HepG2 (cell line): ENCODE measurements around the gene INTS4. TPM values are rescaled to one million over a fixed set of nuclear protein-coding genes. Genes with fewer than 3 reads are reported as not detected.

ENCODE experiments used
- AHDC1 ChIP-seq: sonication (generic); formaldehyde crosslinking; IDR thresholded peaks from 2 replicates; pipeline ENCODE4 v1.5.1; 2020; ENCODE audit warnings: mild to moderate bottlenecking, missing genetic modification reagents, borderline replicate concordance
- CENPT ChIP-seq: sonication (generic); formaldehyde crosslinking; IDR thresholded peaks from 2 replicates; pipeline ENCODE4 v1.8.0; 2022; ENCODE audit warnings: low read depth, mild to moderate bottlenecking, moderate library complexity, missing genetic modification reagents
- HOXD1 ChIP-seq: sonication (generic); formaldehyde crosslinking; IDR thresholded peaks from 2 replicates; pipeline ENCODE4 v1.5.0; 2020; ENCODE audit warnings: missing genetic modification reagents
- IRX3 ChIP-seq: sonication (generic); formaldehyde crosslinking; IDR thresholded peaks from 2 replicates; pipeline ENCODE4 v1.8.1; 2023; ENCODE audit warnings: mild to moderate bottlenecking, low read depth, missing genetic modification reagents, borderline replicate concordance
- MAFG ChIP-seq: sonication (generic); formaldehyde crosslinking; IDR thresholded peaks from 2 replicates; pipeline ENCODE4 v1.5.1; 2020; ENCODE audit warnings: mild to moderate bottlenecking, missing genetic modification reagents
- NRL ChIP-seq: sonication (generic); formaldehyde crosslinking; IDR thresholded peaks from 2 replicates; pipeline ENCODE4 v1.5.0; 2020; ENCODE audit warnings: missing genetic modification reagents, mild to moderate bottlenecking, moderate library complexity, borderline replicate concordance
- RCOR2 ChIP-seq: IDR thresholded peaks from 2 replicates; pipeline ENCODE4 v1.6.1; 2016; ENCODE audit warnings: missing biosample characterization, missing genetic modification reagents
- SKI ChIP-seq: fragments of 450-650 bp; IDR thresholded peaks from one replicate; pipeline ENCODE4 v1.6.1; 2018; ENCODE audit warnings: mild to moderate bottlenecking; ENCODE audit not compliant: partially characterized antibody
- SOX5 ChIP-seq: IDR thresholded peaks from 2 replicates; pipeline ENCODE4 v1.6.1; 2016; ENCODE audit warnings: borderline replicate concordance
- STAG1 ChIP-seq: sonication (generic); formaldehyde crosslinking; IDR thresholded peaks from 2 replicates; pipeline ENCODE4 v1.4.0; 2020; ENCODE audit warnings: missing genetic modification reagents
- ZFP1 ChIP-seq: IDR thresholded peaks from 2 replicates; pipeline ENCODE4 v1.6.1; 2016
- ZNF281 ChIP-seq: sonication (generic); formaldehyde crosslinking; IDR thresholded peaks from 2 replicates; pipeline ENCODE4 v1.4.0; 2020; ENCODE audit warnings: missing genetic modification reagents, borderline replicate concordance
- ZNF781 ChIP-seq: sonication (generic); formaldehyde crosslinking; IDR thresholded peaks from 2 replicates; pipeline ENCODE4 v1.5.1; 2020; ENCODE audit warnings: borderline replicate concordance, mild to moderate bottlenecking, missing genetic modification reagents; ENCODE audit errors: not compliant biosample characterization
- ZNF790 ChIP-seq: sonication (generic); formaldehyde crosslinking; IDR thresholded peaks from 2 replicates; pipeline ENCODE4 v1.8.0; 2022; ENCODE audit warnings: missing genetic modification reagents, mild to moderate bottlenecking, borderline replicate concordance
- polyA plus RNA-seq, 8 experiments: library from polyadenylated mRNA; depleted of rRNA in 3 of 8; stranded (reverse) in 7 of 8; unstranded in 1 of 8; fragments of >200 nt; fragmentation: Illumina TruSeq in 4 of 8; extraction: Trizol in 4 of 8; gene quantifications; 2 replicates each; pipeline versions ENCODE4 v1.2.1 to v1.2.3, GENCODE V29; 2011 to 2016; ENCODE audit warnings: low read depth in 4 of 8, missing spikeins in 1 of 8, mixed read lengths in 1 of 8; ENCODE audit not compliant: insufficient read depth in 1 of 8
- total RNA-seq, 5 experiments: library from RNA; depleted of rRNA; stranded (reverse); fragments of >200 nt; fragmentation: Illumina TruSeq; extraction: Trizol; gene quantifications; 2 replicates each; pipeline ENCODE4 v1.2.3, GENCODE V29; 2016; ENCODE audit warnings: low read depth in 1 of 5
- TF ChIP-seq, protein P1 (sequence below): sonication (generic); formaldehyde crosslinking; IDR thresholded peaks from 2 replicates; pipeline ENCODE4; 2020; ENCODE audit warnings: missing genetic modification reagents, mild to moderate bottlenecking, borderline replicate concordance

Gene INTS4
- total and polyA plus RNA-seq, 2 of the 13 experiments (the other 11 are each of a cell fraction or from before 2014, with no cell fraction given), result 37.3 to 44.8 TPM

DNA sequence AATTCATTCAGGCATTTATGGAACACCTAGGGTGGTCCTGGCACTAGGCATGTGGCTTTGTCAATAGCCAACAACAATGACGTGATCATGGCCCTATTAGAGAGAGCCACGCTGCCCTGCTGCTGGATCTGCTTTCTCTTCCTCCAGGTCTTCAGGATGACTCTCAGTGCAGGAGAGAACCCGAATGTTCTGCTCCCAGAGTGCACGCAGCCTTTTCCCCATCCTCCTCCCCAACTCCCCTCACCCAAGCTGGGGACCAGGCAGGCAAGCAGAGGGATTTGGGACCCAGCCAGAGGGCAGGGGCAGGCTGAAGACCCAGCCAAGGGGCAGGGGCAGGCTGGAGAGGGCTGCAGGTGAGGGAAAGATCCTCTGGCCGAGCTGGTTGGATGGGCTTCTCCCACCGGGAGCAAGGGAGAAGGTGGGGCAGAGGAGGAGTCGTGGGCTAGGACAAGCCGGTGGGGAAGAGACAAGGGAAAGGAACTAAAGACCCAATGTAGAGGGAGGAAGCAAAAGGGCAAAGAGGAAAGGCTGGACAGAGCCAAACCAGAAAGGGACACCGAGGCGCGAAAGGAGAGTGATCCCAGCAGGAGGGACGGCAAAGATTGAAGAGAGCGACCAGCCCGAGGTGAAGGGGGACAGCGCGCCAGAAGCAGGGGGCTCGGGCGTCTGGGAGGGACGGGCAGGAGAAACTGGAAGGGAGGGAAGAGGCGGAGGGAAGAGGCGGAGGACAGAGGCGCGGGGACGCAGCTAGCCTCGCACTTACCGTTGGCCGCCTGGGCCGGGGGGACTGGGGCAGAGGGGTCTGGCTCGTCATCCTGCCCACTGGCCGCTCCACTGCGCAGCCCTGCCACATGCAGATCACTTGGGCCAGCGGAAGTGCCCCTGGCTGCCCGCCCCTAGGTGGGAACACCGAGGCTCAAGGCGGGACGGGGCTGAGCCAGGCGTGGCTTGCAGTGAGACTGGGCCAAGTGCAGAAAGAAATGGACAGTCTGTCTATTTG, 28.2 kb upstream of the INTS4 start, which contains the start of gene KCTD14 (continued):
- 0 out of 2 replicates have a peak, but pooled peaks have one; percentile 52 for TF ChIP-seq AHDC1 (CRISPR knock-in tag)
- no peak for TF ChIP-seq SOX5 (CRISPR knock-in tag)
- peak; percentile 69 for TF ChIP-seq NRL (CRISPR knock-in tag)
- no peak for TF ChIP-seq ZNF781 (CRISPR knock-in tag)
- TF ChIP-seq CENPT (CRISPR knock-in tag), result no peak
- no peak for TF ChIP-seq RCOR2 (CRISPR knock-in tag)
- no peak for TF ChIP-seq HOXD1
- TF ChIP-seq IRX3 (CRISPR knock-in tag), result no peak
- no peak for TF ChIP-seq SKI
- TF ChIP-seq ZNF281 (CRISPR knock-in tag), result no peak
- TF ChIP-seq ZFP1, result no peak
- TF ChIP-seq MAFG (CRISPR knock-in tag), result no peak
- TF ChIP-seq, protein P1, sequence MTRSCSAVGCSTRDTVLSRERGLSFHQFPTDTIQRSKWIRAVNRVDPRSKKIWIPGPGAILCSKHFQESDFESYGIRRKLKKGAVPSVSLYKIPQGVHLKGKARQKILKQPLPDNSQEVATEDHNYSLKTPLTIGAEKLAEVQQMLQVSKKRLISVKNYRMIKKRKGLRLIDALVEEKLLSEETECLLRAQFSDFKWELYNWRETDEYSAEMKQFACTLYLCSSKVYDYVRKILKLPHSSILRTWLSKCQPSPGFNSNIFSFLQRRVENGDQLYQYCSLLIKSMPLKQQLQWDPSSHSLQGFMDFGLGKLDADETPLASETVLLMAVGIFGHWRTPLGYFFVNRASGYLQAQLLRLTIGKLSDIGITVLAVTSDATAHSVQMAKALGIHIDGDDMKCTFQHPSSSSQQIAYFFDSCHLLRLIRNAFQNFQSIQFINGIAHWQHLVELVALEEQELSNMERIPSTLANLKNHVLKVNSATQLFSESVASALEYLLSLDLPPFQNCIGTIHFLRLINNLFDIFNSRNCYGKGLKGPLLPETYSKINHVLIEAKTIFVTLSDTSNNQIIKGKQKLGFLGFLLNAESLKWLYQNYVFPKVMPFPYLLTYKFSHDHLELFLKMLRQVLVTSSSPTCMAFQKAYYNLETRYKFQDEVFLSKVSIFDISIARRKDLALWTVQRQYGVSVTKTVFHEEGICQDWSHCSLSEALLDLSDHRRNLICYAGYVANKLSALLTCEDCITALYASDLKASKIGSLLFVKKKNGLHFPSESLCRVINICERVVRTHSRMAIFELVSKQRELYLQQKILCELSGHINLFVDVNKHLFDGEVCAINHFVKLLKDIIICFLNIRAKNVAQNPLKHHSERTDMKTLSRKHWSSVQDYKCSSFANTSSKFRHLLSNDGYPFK (CRISPR knock-in tag), result 0 out of 2 replicates have a peak, but pooled peaks have one; percentile 8
- TF ChIP-seq STAG1 (CRISPR knock-in tag), result 0 out of 2 replicates have a peak, but pooled peaks have one; percentile 6
- peak; percentile 43; the same call in 1 of the 2 replicates for TF ChIP-seq ZNF790
